ENCODE measurements around the gene VAMP8.

- TF ChIP-seq SUZ12 (IDR thresholded peaks at IDR 0.05; ENCODE audit: extremely low read depth, insufficient read depth, insufficient read length) (no peak), YY1 (IDR thresholded peaks at IDR 0.05; ENCODE audit: insufficient read depth, insufficient read length) (no peak), ZNF274 (IDR thresholded peaks at IDR 0.05; ENCODE audit: low read depth, low read length) (no peak)
These were observed 18.6 kb downstream of the VAMP8 start for GRCh38 chr2:85596026-85596333.
